Smooth muscle cell (in vitro differentiated cells): ENCODE measurements around the gene SEMA3F. TPM values are rescaled to one million over a fixed set of nuclear protein-coding genes. Genes with fewer than 3 reads are reported as not detected.

Source experiments
- DNase-seq: peaks from one replicate; lab custom pipeline; 2025; ENCODE audit not compliant: unreplicated experiment; lab: John Stamatoyannopoulos, UW
- H2AFZ ChIP-seq: fragments of 200-600 bp; sonication (generic); 2 replicates; pipeline ENCODE4 v1.6.0; 2016; ENCODE audit warnings: antibody characterized with exemption, low read depth, mild to moderate bottlenecking
- H3F3A ChIP-seq: fragments of 200-600 bp; sonication (generic); 2 replicates; pipeline ENCODE4 v1.6.0; 2017; ENCODE audit warnings: antibody characterized with exemption, low read depth
- H3K27ac ChIP-seq: fragments of 200-600 bp; sonication (generic); 2 replicates; pipeline ENCODE4 v1.5.1; 2016; ENCODE audit warnings: low read depth, mild to moderate bottlenecking
- H3K27me3 ChIP-seq: fragments of 200-600 bp; sonication (generic); 2 replicates; pipeline ENCODE4 v1.6.1; 2016; ENCODE audit warnings: low read depth, mild to moderate bottlenecking
- H3K36me3 ChIP-seq: fragments of 200-600 bp; sonication (generic); 2 replicates; pipeline ENCODE4 v1.5.1; 2016; ENCODE audit warnings: low read depth
- H3K4me1 ChIP-seq: fragments of 200-600 bp; sonication (generic); 2 replicates; pipeline ENCODE4 v1.5.1; 2016; ENCODE audit warnings: low read depth
- H3K4me2 ChIP-seq: fragments of 200-600 bp; sonication (generic); 2 replicates; pipeline ENCODE4 v1.6.0; 2016; ENCODE audit warnings: mild to moderate bottlenecking
- H3K4me3 ChIP-seq: fragments of 200-600 bp; sonication (generic); 2 replicates; pipeline ENCODE4 v1.5.1; 2016; ENCODE audit warnings: mild to moderate bottlenecking
- H3K79me2 ChIP-seq: fragments of 200-600 bp; sonication (generic); 2 replicates; pipeline ENCODE4 v1.6.0; 2016; ENCODE audit warnings: low read depth, mild to moderate bottlenecking
- H3K9ac ChIP-seq: fragments of 200-600 bp; sonication (generic); 2 replicates; pipeline ENCODE4 v1.6.0; 2016; ENCODE audit warnings: low read depth
- H3K9me3 ChIP-seq: fragments of 200-600 bp; sonication (generic); replicated peaks from 2 replicates; pipeline ENCODE4 v1.5.1; 2016; ENCODE audit warnings: low read depth
- H4K20me1 ChIP-seq: fragments of 200-600 bp; sonication (generic); 2 replicates; pipeline ENCODE4 v1.6.0; 2016; ENCODE audit warnings: low read depth
- CTCF ChIP-seq: fragments of 200-600 bp; sonication (generic); IDR thresholded peaks from 2 replicates; pipeline ENCODE4 v1.5.1; 2017; ENCODE audit warnings: borderline replicate concordance, mild to moderate bottlenecking, antibody characterized with exemption; ENCODE audit not compliant: insufficient read depth, poor library complexity, severe bottlenecking
- WGBS: methylation state at CpG from one replicate; pipeline ENCODE4 v1.1.7; 2016; ENCODE audit warnings: low lambda C conversion rate; 5-methylcytosine and 5-hydroxymethylcytosine counted together
- polyA plus RNA-seq: library from polyadenylated mRNA; unstranded; fragments of >200 nt; fragmentation: Nextera tagmentation; extraction: Ambion mirVana; gene quantifications from 2 replicates; pipeline ENCODE4 v1.2.1, GENCODE V29; 2016
- total RNA-seq: library from RNA; depleted of rRNA; stranded (reverse); fragments of >200 nt; gene quantifications from 2 replicates; pipeline ENCODE4 v1.2.3, GENCODE V29; 2014

SEMA3F gene
- total and polyA plus RNA-seq, 2 experiments from 2014 or later: 9.2 to 16.9 TPM

DNA sequence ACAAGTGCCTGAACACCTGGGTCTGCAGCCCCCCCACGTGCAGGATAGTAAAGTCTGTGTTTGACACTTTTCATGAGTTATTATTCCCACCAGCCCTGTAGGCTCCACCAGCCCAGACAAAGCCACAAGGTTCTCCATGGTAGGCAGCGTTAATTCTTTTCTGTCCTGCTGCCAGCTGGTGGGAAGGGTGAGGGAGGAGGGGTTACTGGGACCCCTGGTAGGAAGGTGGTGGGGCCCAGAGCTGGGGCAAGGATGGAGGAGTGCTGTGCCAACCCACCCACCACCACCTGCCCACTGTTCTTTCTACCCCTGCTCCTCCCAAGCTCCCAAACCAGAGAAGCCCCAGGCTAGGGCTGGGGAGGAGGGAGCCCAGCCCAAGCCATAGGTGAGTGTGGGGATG lies 20.8 kb upstream of the SEMA3F start:
- WGBS: 67% methylated on average over 2 of the region's 2 CpGs
- no peak for DNase-seq
- Histone ChIP-seq H3K36me3 (no peaks in the 10 kb centered on the region), H4K20me1 (no peaks in the 10 kb centered on the region), H3K9ac (no peak overlapping the region), H3K4me2 (no peak overlapping the region), H3K4me1 (peaks cover 29% of the 10 kb centered on the region), H3K27me3 (no peaks in the 10 kb centered on the region), H3K4me3 (no peak overlapping the region), H3K79me2 (no peaks in the 10 kb centered on the region), H3K9me3 (no peaks in the 10 kb centered on the region), H2AFZ (no peak overlapping the region), H3K27ac (no peak overlapping the region), H3F3A (no peaks in the 10 kb centered on the region)
- no peak for TF ChIP-seq CTCF

DNA sequence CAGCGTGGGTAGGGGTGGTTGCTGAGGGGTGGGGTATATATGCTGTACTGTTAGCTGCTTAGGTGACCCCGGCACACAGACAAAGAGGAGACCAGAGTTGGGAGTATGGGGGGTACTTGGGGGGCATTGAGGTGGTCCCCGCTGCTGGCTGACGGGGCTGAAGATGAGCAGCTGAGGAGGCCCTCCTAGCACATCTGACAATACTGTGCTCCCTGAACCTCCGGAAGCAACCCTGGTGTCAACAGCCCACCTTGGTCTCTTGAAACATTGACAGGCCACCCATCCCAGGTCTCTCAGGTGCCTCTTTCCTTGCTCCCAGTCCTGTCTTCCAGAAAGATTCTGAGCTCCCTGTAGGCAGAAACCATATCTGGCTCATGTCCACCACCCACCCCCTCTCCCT lies 19.2 kb upstream of the SEMA3F start:
- no peaks in the 10 kb centered on the region for H3K36me3 ChIP-seq
- H3K79me2 ChIP-seq: no peaks in the 10 kb centered on the region
- H3K27ac ChIP-seq: no peak overlapping the region
- 96% methylated on average over 5 of the region's 5 CpGs for WGBS
- H2AFZ ChIP-seq: no peak overlapping the region
- H3K4me2 ChIP-seq: no peak overlapping the region
- H3K4me3 ChIP-seq: no peak overlapping the region
- no peak for TF ChIP-seq CTCF
- H3K4me1 ChIP-seq: peaks cover 33% of the 10 kb centered on the region
- DNase-seq: no peak
- no peaks in the 10 kb centered on the region for H3F3A ChIP-seq
- H3K27me3 ChIP-seq: no peaks in the 10 kb centered on the region
- H3K9ac ChIP-seq: no peak overlapping the region
- H3K9me3 ChIP-seq: no peaks in the 10 kb centered on the region
- H4K20me1 ChIP-seq: no peaks in the 10 kb centered on the region

GRCh38 chr3:50136714-50137405 lies 18.3 kb upstream of the SEMA3F start:
- no peaks in the 10 kb centered on the region for H3K79me2 ChIP-seq
- no peak overlapping the region for H3K27ac ChIP-seq
- WGBS: 74% methylated on average over 6 of the region's 6 CpGs
- no peak overlapping the region for H2AFZ ChIP-seq
- TF ChIP-seq CTCF: no peak
- no peaks in the 10 kb centered on the region for H3F3A ChIP-seq
- H3K4me3 ChIP-seq: no peak overlapping the region
- H3K4me2 ChIP-seq: no peak overlapping the region
- H4K20me1 ChIP-seq: no peaks in the 10 kb centered on the region
- H3K9ac ChIP-seq: no peak overlapping the region
- H3K9me3 ChIP-seq: no peaks in the 10 kb centered on the region
- H3K4me1 ChIP-seq: peaks cover 33% of the 10 kb centered on the region
- no peaks in the 10 kb centered on the region for H3K36me3 ChIP-seq
- H3K27me3 ChIP-seq: no peaks in the 10 kb centered on the region
- no peak for DNase-seq

GRCh38 chr3:50137531-50137930 lies 17.6 kb upstream of the SEMA3F start:
- Histone ChIP-seq H3K4me3 (no peak overlapping the region), H3K9me3 (no peaks in the 10 kb centered on the region), H2AFZ (no peak overlapping the region), H4K20me1 (no peaks in the 10 kb centered on the region), H3K4me2 (no peak overlapping the region), H3K27ac (no peak overlapping the region), H3K9ac (no peak overlapping the region), H3K79me2 (no peaks in the 10 kb centered on the region), H3K27me3 (no peaks in the 10 kb centered on the region), H3K4me1 (peaks cover 33% of the 10 kb centered on the region), H3F3A (no peaks in the 10 kb centered on the region), H3K36me3 (no peaks in the 10 kb centered on the region)
- no peak for DNase-seq
- no peak for TF ChIP-seq CTCF
- WGBS: 81% methylated on average over 6 of the region's 6 CpGs
